GM12892 (cell line): ENCODE results near the gene NUCB2.

Experiments
- POLR2A ChIP-seq: IDR thresholded peaks from 2 replicates; pipeline ENCODE4 v1.6.1; 2011; ENCODE audit warnings: low read depth, low read length, control low read depth
- POLR2AphosphoS5 ChIP-seq: IDR thresholded peaks from 2 replicates; pipeline ENCODE4 v1.6.1; 2011; ENCODE audit warnings: low read depth, low read length, control low read depth
- TAF1 ChIP-seq: IDR thresholded peaks from 2 replicates; pipeline ENCODE4 v1.6.1; 2011; ENCODE audit warnings: low read depth, mild to moderate bottlenecking, control low read depth, low read length, borderline replicate concordance

GRCh38 chr11:17230867-17231851 is 45.4 kb upstream of the NUCB2 start:
- TF ChIP-seq POLR2AphosphoS5: no peak
- TF ChIP-seq POLR2A: no peak
- TF ChIP-seq TAF1: no peak
